Cortex of kidney (tissue), 1 donor: Measurements from ENCODE around the gene PTGFRN.

Experiments used
- DNase-seq: peaks from one replicate; lab custom pipeline; 2025; lab: John Stamatoyannopoulos, UW

The PTGFRN gene

DNA sequence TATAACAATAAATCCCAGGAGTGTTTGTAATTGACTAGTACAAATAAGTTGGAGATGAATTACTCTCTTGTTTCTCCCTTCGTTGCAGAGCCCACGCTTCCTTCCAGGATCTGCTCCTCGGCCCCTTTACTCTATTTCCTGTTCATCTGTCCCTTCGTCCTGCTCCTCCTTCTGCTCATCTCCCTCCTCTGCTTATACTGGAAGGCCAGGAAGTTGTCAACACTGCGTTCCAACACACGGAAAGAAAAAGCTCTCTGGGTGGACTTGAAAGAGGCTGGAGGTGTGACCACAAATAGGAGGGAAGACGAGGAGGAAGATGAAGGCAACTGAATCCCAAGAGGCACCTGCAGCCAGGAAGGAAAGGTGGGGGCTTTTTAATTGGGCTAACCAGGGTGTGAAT lies 124.1 kb downstream of the PTGFRN start:
- no peak for DNase-seq

DNA sequence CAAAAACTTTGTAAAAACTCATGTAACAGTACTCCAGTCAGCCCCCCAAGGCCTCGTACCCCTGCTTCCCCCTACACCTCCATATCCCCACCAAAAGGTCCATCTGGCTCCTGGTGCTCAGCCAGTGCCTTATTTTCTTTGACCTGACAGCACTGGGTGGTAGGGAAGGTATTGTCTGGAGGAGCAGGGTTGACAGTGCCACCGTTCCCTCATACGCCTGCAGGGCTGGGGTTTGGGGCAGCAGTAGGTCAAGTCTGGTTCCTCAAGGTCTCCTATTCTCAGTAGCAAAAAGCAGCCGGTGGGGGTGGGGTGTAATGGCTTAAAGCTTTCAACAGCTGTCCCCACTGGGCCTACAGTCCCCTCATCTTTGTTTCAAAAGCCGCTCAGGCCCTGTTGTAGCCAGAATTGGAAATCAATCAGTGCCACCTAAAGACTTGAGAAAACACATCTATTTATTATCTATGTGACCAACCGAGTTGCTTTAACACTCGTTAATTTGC lies 125.1 kb downstream of the PTGFRN start:
- DNase-seq: no peak

GRCh38 chr1:117036018-117036461 lies 126.3 kb downstream of the PTGFRN start:
- no peak for DNase-seq

- no peak for DNase-seq
Observed at GRCh38 chr1:117037802-117038201, 128.1 kb downstream of the PTGFRN start.

DNA sequence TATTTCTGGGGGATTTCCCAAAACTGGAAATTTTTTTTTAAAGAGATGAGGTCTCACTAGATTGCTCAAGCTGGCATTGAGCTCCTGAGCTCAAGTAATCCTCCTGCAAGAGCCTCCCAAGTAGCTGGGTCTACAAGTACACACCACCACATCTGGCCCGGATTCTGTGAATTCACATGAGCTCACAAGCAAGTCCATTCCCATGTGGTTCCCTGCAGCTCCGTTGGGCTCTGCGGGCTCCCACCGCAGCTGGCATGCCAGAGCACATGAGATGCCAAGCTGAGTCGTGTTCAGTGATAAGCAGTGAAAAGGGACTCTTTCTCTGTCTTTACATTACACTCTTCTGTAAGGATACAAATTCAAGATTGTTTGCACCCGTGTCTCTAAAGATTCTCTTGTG lies 128.5 kb downstream of the PTGFRN start:
- no peak for DNase-seq
